HepG2 (cell line): ENCODE data around the gene LURAP1L. TPM values are rescaled to one million over a fixed set of nuclear protein-coding genes. Genes with fewer than 3 reads are reported as not detected.

ENCODE experiments used
- BHLHE40 ChIP-seq: IDR thresholded peaks from 2 replicates; pipeline ENCODE4 v1.6.1; 2011; ENCODE audit warnings: low read length, improper control_type of control experiment
- CENPX ChIP-seq: sonication (generic); formaldehyde crosslinking; IDR thresholded peaks from 2 replicates; pipeline ENCODE4 v1.9.0; 2021; ENCODE audit warnings: mild to moderate bottlenecking, missing genetic modification reagents, moderate library complexity
- GATA4 ChIP-seq: sonication (generic); IDR thresholded peaks from 2 replicates; pipeline ENCODE4 v1.6.1; 2016; ENCODE audit warnings: antibody characterized with exemption, low read depth, borderline replicate concordance
- GZF1 ChIP-seq: sonication (generic); formaldehyde crosslinking; IDR thresholded peaks from 2 replicates; pipeline ENCODE4 v1.5.1; 2020; ENCODE audit warnings: mild to moderate bottlenecking, missing genetic modification reagents
- HIC2 ChIP-seq: sonication (generic); formaldehyde crosslinking; IDR thresholded peaks from 2 replicates; pipeline ENCODE4 v1.9.0; 2022; ENCODE audit warnings: low read depth, missing genetic modification reagents
- KDM5B ChIP-seq: sonication (generic); formaldehyde crosslinking; IDR thresholded peaks from 2 replicates; pipeline ENCODE4 v1.4.0; 2020; ENCODE audit warnings: missing genetic modification reagents, mild to moderate bottlenecking, borderline replicate concordance
- KLF16 ChIP-seq, 2 experiments: sonication (generic) in 1 of 2; formaldehyde crosslinking in 1 of 2; IDR thresholded peaks; 2 replicates each; pipeline versions ENCODE4 v1.6.1 to v1.8.0; 2016 to 2023; ENCODE audit warnings: missing genetic modification reagents in 2 of 2, missing compliant biosample characterization in 1 of 2
- NCOA1 ChIP-seq: sonication (generic); formaldehyde crosslinking; IDR thresholded peaks from 2 replicates; pipeline ENCODE4 v1.9.0; 2021; ENCODE audit warnings: missing genetic modification reagents
- PHB2 ChIP-seq: fragments of 450-650 bp; IDR thresholded peaks from 2 replicates; pipeline ENCODE4 v1.6.1; 2018; ENCODE audit not compliant: partially characterized antibody
- PHF21A ChIP-seq: sonication (generic); formaldehyde crosslinking; IDR thresholded peaks from 2 replicates; pipeline ENCODE4 v1.5.0; 2020; ENCODE audit warnings: mild to moderate bottlenecking, missing genetic modification reagents
- RARG ChIP-seq: sonication (generic); formaldehyde crosslinking; IDR thresholded peaks from 2 replicates; pipeline ENCODE4 v1.4.0; 2020; ENCODE audit warnings: low read depth, mild to moderate bottlenecking, missing genetic modification reagents
- SMC3 ChIP-seq: IDR thresholded peaks from 2 replicates; pipeline ENCODE4 v1.6.1; 2011; ENCODE audit warnings: low read length, improper control_type of control experiment
- SP4 ChIP-seq: sonication (generic); formaldehyde crosslinking; IDR thresholded peaks from 2 replicates; pipeline ENCODE4 v1.8.1; 2023; ENCODE audit warnings: mild to moderate bottlenecking, missing genetic modification reagents
- TEAD2 ChIP-seq: sonication (generic); formaldehyde crosslinking; IDR thresholded peaks from 2 replicates; pipeline ENCODE4 v1.9.0; 2021; ENCODE audit warnings: missing genetic modification reagents
- THAP11 ChIP-seq: IDR thresholded peaks from 2 replicates; pipeline ENCODE4 v1.6.1; 2016; ENCODE audit warnings: missing biosample characterization, missing genetic modification reagents
- ZBTB39 ChIP-seq: sonication (generic); formaldehyde crosslinking; IDR thresholded peaks from 2 replicates; pipeline ENCODE4 v1.5.0; 2020; ENCODE audit warnings: missing genetic modification reagents
- ZBTB4 ChIP-seq: sonication (generic); formaldehyde crosslinking; IDR thresholded peaks from 2 replicates; pipeline ENCODE4 v1.4.0; 2020; ENCODE audit warnings: missing genetic modification reagents, mild to moderate bottlenecking, borderline replicate concordance
- ZFAT ChIP-seq: sonication (generic); formaldehyde crosslinking; conservative IDR thresholded peaks from 2 replicates; pipeline ENCODE4 v1.8.1; 2023; ENCODE audit warnings: missing genetic modification reagents, inconsistent platforms
- ZNF232 ChIP-seq: sonication (generic); formaldehyde crosslinking; IDR thresholded peaks from 2 replicates; pipeline ENCODE4 v1.4.0; 2020; ENCODE audit warnings: missing genetic modification reagents, borderline replicate concordance
- ZNF446 ChIP-seq: sonication (generic); formaldehyde crosslinking; IDR thresholded peaks from 2 replicates; pipeline ENCODE4 v1.5.0; 2020; ENCODE audit warnings: mild to moderate bottlenecking, missing genetic modification reagents
- ZNF788 ChIP-seq: sonication (generic); formaldehyde crosslinking; IDR thresholded peaks from 2 replicates; pipeline ENCODE4 v1.5.0; 2020; ENCODE audit warnings: mild to moderate bottlenecking, missing genetic modification reagents, borderline replicate concordance
- ZNF850 ChIP-seq: sonication (generic); formaldehyde crosslinking; conservative IDR thresholded peaks from 2 replicates; pipeline ENCODE4 v1.9.0; 2021; ENCODE audit warnings: mild to moderate bottlenecking, missing genetic modification reagents
- ZUFSP ChIP-seq: sonication (generic); formaldehyde crosslinking; IDR thresholded peaks from 2 replicates; pipeline ENCODE4 v1.9.0; 2021; ENCODE audit warnings: missing genetic modification reagents, mild to moderate bottlenecking, borderline replicate concordance
- polyA plus RNA-seq, 8 experiments: library from polyadenylated mRNA; depleted of rRNA in 3 of 8; stranded (reverse) in 7 of 8; unstranded in 1 of 8; fragments of >200 nt; fragmentation: Illumina TruSeq in 4 of 8; extraction: Trizol in 4 of 8; gene quantifications; 2 replicates each; pipeline versions ENCODE4 v1.2.1 to v1.2.3, GENCODE V29; 2011 to 2016; ENCODE audit warnings: low read depth in 4 of 8, missing spikeins in 1 of 8, mixed read lengths in 1 of 8; ENCODE audit not compliant: insufficient read depth in 1 of 8
- total RNA-seq, 5 experiments: library from RNA; depleted of rRNA; stranded (reverse); fragments of >200 nt; fragmentation: Illumina TruSeq; extraction: Trizol; gene quantifications; 2 replicates each; pipeline ENCODE4 v1.2.3, GENCODE V29; 2016; ENCODE audit warnings: low read depth in 1 of 5

LURAP1L gene
- total and polyA plus RNA-seq, 2 of the 13 experiments (the other 11 are each of a cell fraction or from before 2014, with no cell fraction given), result 6.7 to 16.6 TPM

GRCh38 chr9:12776513-12777055, 1.8 kb downstream of the LURAP1L start (continued):
- TF ChIP-seq PHB2 (no peak), THAP11 (CRISPR knock-in tag) (no peak), GZF1 (CRISPR knock-in tag) (no peak), TEAD2 (no peak), ZNF788 (CRISPR knock-in tag) (no peak), ZNF850 (no peak), ZUFSP (CRISPR knock-in tag) (no peak), SP4 (CRISPR knock-in tag) (no peak), CENPX (CRISPR knock-in tag) (no peak), RARG (0 out of 2 replicates have a peak, but pooled peaks have one; percentile 13), KDM5B (no peak), ZBTB39 (CRISPR knock-in tag) (no peak), ZNF232 (CRISPR knock-in tag) (no peak), ZBTB4 (CRISPR knock-in tag) (no peak), KLF16 (CRISPR knock-in tag; IDR thresholded peaks at IDR 0.05) (no peak), NCOA1 (CRISPR knock-in tag) (no peak), BHLHE40 (no peak), HIC2 (no peak), SMC3 (no peak), ZFAT (0 out of 2 replicates have a peak, but pooled peaks have one; percentile 11), GATA4 (no peak), PHF21A (CRISPR knock-in tag) (peak; percentile 8; the same call in 1 of the 2 replicates), ZNF446 (CRISPR knock-in tag) (no peak)
